ENCODE data around the gene CELSR1.

The CELSR1 gene

GRCh38 chr22:46537946-46538813, 760 bp upstream of the CELSR1 start:
- no peaks in the 10 kb centered on the region for H3K36me3 Mint-ChIP-seq (ENCODE audit: low read depth)
- peaks cover 5% of the 10 kb centered on the region for H3K4me1 Mint-ChIP-seq (ENCODE audit: low read depth)
- no peak overlapping the region for H3K27ac Mint-ChIP-seq
- H3K27me3 Mint-ChIP-seq (ENCODE audit: low read depth) = peaks cover 34% of the 10 kb centered on the region
- no peak overlapping the region for H3K4me3 Mint-ChIP-seq
- no peaks in the 10 kb centered on the region for H3K9me3 Mint-ChIP-seq
- no peak for DNase-seq (ENCODE audit: low spot score)

- Mint-ChIP-seq H3K27ac (no peak overlapping the region), H3K9me3 (no peaks in the 10 kb centered on the region), H3K4me1 (ENCODE audit: low read depth) (peaks cover 5% of the 10 kb centered on the region), H3K4me3 (no peak overlapping the region), H3K27me3 (ENCODE audit: low read depth) (peaks cover 35% of the 10 kb centered on the region), H3K36me3 (ENCODE audit: low read depth) (no peaks in the 10 kb centered on the region)
- DNase-seq (ENCODE audit: low spot score) = no peak
Measured at GRCh38 chr22:46536537-46537224, 739 bp downstream of the CELSR1 start.

- DNase-seq (ENCODE audit: low spot score) = no peak
- Mint-ChIP-seq H3K36me3 (ENCODE audit: low read depth) (no peaks in the 10 kb centered on the region), H3K27ac (no peak overlapping the region), H3K9me3 (no peaks in the 10 kb centered on the region), H3K4me3 (no peak overlapping the region), H3K27me3 (ENCODE audit: low read depth) (peaks cover 32% of the 10 kb centered on the region), H3K4me1 (ENCODE audit: low read depth) (peaks cover 5% of the 10 kb centered on the region)
Measured at GRCh38 chr22:46535876-46536536, 1.4 kb downstream of the CELSR1 start.

- no peak overlapping the region for H3K4me3 Mint-ChIP-seq
- no peaks in the 10 kb centered on the region for H3K36me3 Mint-ChIP-seq (ENCODE audit: low read depth)
- H3K4me1 Mint-ChIP-seq (ENCODE audit: low read depth) = peaks cover 5% of the 10 kb centered on the region
- no peak for DNase-seq (ENCODE audit: low spot score)
- peaks cover 25% of the 10 kb centered on the region for H3K27me3 Mint-ChIP-seq (ENCODE audit: low read depth)
- H3K27ac Mint-ChIP-seq = no peak overlapping the region
- no peaks in the 10 kb centered on the region for H3K9me3 Mint-ChIP-seq
Measured at GRCh38 chr22:46534901-46535630, 2.4 kb downstream of the CELSR1 start.

GRCh38 chr22:46534177-46534776, 3.1 kb downstream of the CELSR1 start:
- Mint-ChIP-seq H3K9me3 (no peaks in the 10 kb centered on the region), H3K27ac (no peak overlapping the region), H3K36me3 (ENCODE audit: low read depth) (no peaks in the 10 kb centered on the region), H3K4me3 (no peak overlapping the region), H3K27me3 (ENCODE audit: low read depth) (peaks cover 20% of the 10 kb centered on the region), H3K4me1 (ENCODE audit: low read depth) (peaks cover 5% of the 10 kb centered on the region)
- DNase-seq (ENCODE audit: low spot score) = no peak

- H3K9me3 Mint-ChIP-seq = no peaks in the 10 kb centered on the region
- no peaks in the 10 kb centered on the region for H3K36me3 Mint-ChIP-seq (ENCODE audit: low read depth)
- H3K4me1 Mint-ChIP-seq (ENCODE audit: low read depth) = peaks cover under 1% of the 10 kb centered on the region
- peaks cover 14% of the 10 kb centered on the region for H3K27me3 Mint-ChIP-seq (ENCODE audit: low read depth)
- no peak overlapping the region for H3K4me3 Mint-ChIP-seq
- H3K27ac Mint-ChIP-seq = no peak overlapping the region
- DNase-seq (ENCODE audit: low spot score) = no peak
Measured at GRCh38 chr22:46533070-46533833, 4.2 kb downstream of the CELSR1 start.

GRCh38 chr22:46532416-46532815, 5.0 kb downstream of the CELSR1 start:
- Mint-ChIP-seq H3K27ac (no peak overlapping the region), H3K4me3 (no peak overlapping the region), H3K27me3 (ENCODE audit: low read depth) (peaks cover 14% of the 10 kb centered on the region), H3K36me3 (ENCODE audit: low read depth) (no peaks in the 10 kb centered on the region), H3K9me3 (no peaks in the 10 kb centered on the region), H3K4me1 (ENCODE audit: low read depth) (peaks cover 2% of the 10 kb centered on the region)
- DNase-seq (ENCODE audit: low spot score) = no peak

GRCh38 chr22:46531581-46532175, 5.7 kb downstream of the CELSR1 start:
- Mint-ChIP-seq H3K4me1 (ENCODE audit: low read depth) (peaks cover 2% of the 10 kb centered on the region), H3K27me3 (ENCODE audit: low read depth) (peaks cover 14% of the 10 kb centered on the region)

GRCh38 chr22:46528121-46528610, 9.3 kb downstream of the CELSR1 start:
- Mint-ChIP-seq H3K27me3 (ENCODE audit: low read depth) (peaks cover 11% of the 10 kb centered on the region), H3K9me3 (no peaks in the 10 kb centered on the region), H3K4me1 (ENCODE audit: low read depth) (peaks cover 2% of the 10 kb centered on the region), H3K4me3 (no peak overlapping the region), H3K27ac (no peak overlapping the region), H3K36me3 (ENCODE audit: low read depth) (no peaks in the 10 kb centered on the region)
- no peak for DNase-seq (ENCODE audit: low spot score)

More at GRCh38 chr22:46531581-46532175, 5.7 kb downstream of the CELSR1 start:
- Mint-ChIP-seq H3K27ac (no peak overlapping the region), H3K4me3 (no peak overlapping the region), H3K36me3 (ENCODE audit: low read depth) (no peaks in the 10 kb centered on the region), H3K9me3 (no peaks in the 10 kb centered on the region)
- no peak for DNase-seq (ENCODE audit: low spot score)

- Mint-ChIP-seq H3K4me1 (ENCODE audit: low read depth) (peaks cover 2% of the 10 kb centered on the region), H3K27me3 (ENCODE audit: low read depth) (peaks cover 8% of the 10 kb centered on the region), H3K4me3 (no peak overlapping the region), H3K36me3 (ENCODE audit: low read depth) (no peaks in the 10 kb centered on the region), H3K9me3 (no peaks in the 10 kb centered on the region), H3K27ac (no peak overlapping the region)
- no peak for DNase-seq (ENCODE audit: low spot score)
Measured at GRCh38 chr22:46526244-46526839, 11.1 kb downstream of the CELSR1 start.

GRCh38 chr22:46525389-46526243, 11.8 kb downstream of the CELSR1 start:
- peaks cover 2% of the 10 kb centered on the region for H3K4me1 Mint-ChIP-seq (ENCODE audit: low read depth)
- DNase-seq (ENCODE audit: low spot score) = no peak
- no peaks in the 10 kb centered on the region for H3K9me3 Mint-ChIP-seq
- no peaks in the 10 kb centered on the region for H3K36me3 Mint-ChIP-seq (ENCODE audit: low read depth)
- H3K4me3 Mint-ChIP-seq = no peak overlapping the region
- H3K27ac Mint-ChIP-seq = no peak overlapping the region
- peaks cover 8% of the 10 kb centered on the region for H3K27me3 Mint-ChIP-seq (ENCODE audit: low read depth)

All from T-helper 2 cell treated with Interferon-gamma antibody and Interleukin-4, amounts not matched to agents 5 μg/mL and 100 μg/mL, for 36 hours (primary cell).